PC-9 (cell line): Measurements from ENCODE around the gene SACM1L. TPM values are rescaled to one million over a fixed set of nuclear protein-coding genes. Genes with fewer than 3 reads are reported as not detected.

Experiments used
- BruUV-seq: library from RNA; stranded (reverse); fragments of 400-500 nt; replicated peaks from 2 replicates; lab custom pipeline; 2021; lab: Mats Ljungman, UMichigan
- CTCF ChIA-PET: fragments of 300-600 bp; sonication (Branson Sonifier 250); formaldehyde crosslinking; loops from one replicate; lab custom pipeline; 2022; ENCODE audit warnings: antibody characterized with exemption; lab: Charles Lee
- POLR2A ChIA-PET: fragments of 300-600 bp; sonication (Branson Sonifier 250); formaldehyde crosslinking; loops from one replicate; lab custom pipeline; 2022; ENCODE audit warnings: antibody characterized with exemption; ENCODE audit not compliant: unreplicated experiment; lab: Charles Lee
- DNase-seq, 2 experiments: peaks; one replicate each; pipeline versions ENCODE4 v3.0.0 to v3.0.0-alpha.2; 2015 to 2022; ENCODE audit warnings: mixed read lengths in 1 of 2
- H2AFZ ChIP-seq: fragments of 200-600 bp; sonication (generic); 2 replicates; pipeline ENCODE4 v1.8.1; 2017; ENCODE audit warnings: antibody characterized with exemption
- H3F3A ChIP-seq: fragments of 200-600 bp; sonication (generic); 2 replicates; pipeline ENCODE4 v1.8.1; 2017; ENCODE audit warnings: antibody characterized with exemption, mild to moderate bottlenecking, low read depth; ENCODE audit not compliant: insufficient read depth
- H3K27ac ChIP-seq: fragments of 200-600 bp; sonication (generic); 2 replicates; pipeline ENCODE4 v1.6.1; 2016; ENCODE audit warnings: mixed run types
- H3K27me3 ChIP-seq: fragments of 200-600 bp; sonication (generic); 2 replicates; pipeline ENCODE4 v1.6.1; 2016; ENCODE audit warnings: low read depth, mixed run types; ENCODE audit not compliant: insufficient read depth
- H3K36me3 ChIP-seq: fragments of 200-600 bp; sonication (generic); 2 replicates; pipeline ENCODE4 v1.6.1; 2016; ENCODE audit warnings: low read depth, mixed run types
- H3K4me1 ChIP-seq: fragments of 200-600 bp; sonication (generic); replicated peaks from 2 replicates; pipeline ENCODE4 v1.6.1; 2016; ENCODE audit warnings: mixed run types; ENCODE audit not compliant: insufficient read depth
- H3K4me2 ChIP-seq: fragments of 200-600 bp; sonication (generic); 2 replicates; pipeline ENCODE4 v1.6.1; 2017; ENCODE audit warnings: mixed run types
- H3K4me3 ChIP-seq: fragments of 200-600 bp; sonication (generic); 2 replicates; pipeline ENCODE4 v1.6.1; 2016; ENCODE audit warnings: mixed run types
- H3K79me2 ChIP-seq: fragments of 200-600 bp; sonication (generic); 2 replicates; pipeline ENCODE4 v1.6.1; 2017; ENCODE audit warnings: low read depth, mixed run types
- H3K9me2 ChIP-seq: fragments of 200-600 bp; sonication (generic); 2 replicates; pipeline ENCODE4 v1.8.1; 2017; ENCODE audit warnings: mild to moderate bottlenecking; ENCODE audit not compliant: insufficient read depth
- H3K9me3 ChIP-seq: fragments of 200-600 bp; sonication (generic); 2 replicates; pipeline ENCODE4 v1.8.1; 2016; ENCODE audit warnings: low read depth; ENCODE audit not compliant: insufficient read depth
- H4K20me1 ChIP-seq: fragments of 200-600 bp; sonication (generic); 2 replicates; pipeline ENCODE4 v1.8.1; 2017; ENCODE audit not compliant: insufficient read depth
- EZH2 ChIP-seq: fragments of 200-600 bp; sonication (generic); IDR thresholded peaks from 2 replicates; pipeline ENCODE4 v1.8.0; 2017; ENCODE audit warnings: antibody characterized with exemption, low read depth
- intact Hi-C: fragments of 100-400 bp; cut with micrococcal nuclease; formaldehyde crosslinking; loops from one replicate; pipeline ENCODE4 v1.10.0; 2022; ENCODE audit not compliant: unreplicated experiment
- total RNA-seq: library from RNA; stranded (reverse); gene quantifications from 2 replicates; pipeline ENCODE4 v1.2.3, GENCODE V29; 2021
- TF ChIP-seq, protein P1 (sequence below): fragments of 200-600 bp; sonication (generic); conservative IDR thresholded peaks from 2 replicates; pipeline ENCODE4 v1.6.1; 2017; ENCODE audit warnings: mixed run types, antibody characterized with exemption, mild to moderate bottlenecking, moderate library complexity

SACM1L gene
- total RNA-seq, 1 experiment from 2014 or later: 33.9 TPM

DNA sequence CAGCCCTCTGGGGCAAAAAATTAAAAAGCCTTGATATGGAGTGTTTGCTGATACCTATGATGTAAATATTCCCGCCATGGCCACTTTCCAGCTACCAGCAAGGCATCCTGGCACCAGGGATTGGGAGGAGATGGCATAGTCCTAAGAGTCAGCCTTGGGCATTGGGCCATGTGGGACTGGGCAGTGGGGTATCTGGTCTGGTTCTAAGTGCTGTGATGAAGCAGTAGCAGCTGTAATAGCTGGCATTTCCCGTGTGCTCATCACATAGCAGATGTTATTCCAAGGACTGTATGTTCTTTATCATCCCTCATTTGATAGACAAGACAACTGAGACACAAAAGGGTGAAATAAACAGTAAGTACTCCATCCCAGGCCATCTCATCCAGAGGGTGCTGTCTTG is 6.9 kb upstream of the SACM1L start:
- CTCF ChIA-PET: no interaction called here
- H3K27me3 ChIP-seq: no peaks in the 10 kb centered on the region
- no peak overlapping the region for H3K4me3 ChIP-seq
- H3K9me2 ChIP-seq: no peaks in the 10 kb centered on the region
- no peak overlapping the region for H3K4me2 ChIP-seq
- H2AFZ ChIP-seq: no peak overlapping the region
- BruUV-seq: no TSS peak
- intact Hi-C loops: loop anchor here (10.0 kb wide), 1 partner anchor 648 kb away; no protein-coding TSS in a partner anchor
- DNase-seq: no peak
- 0 out of 2 replicates have a peak, but pooled peaks cover 6% of the 10 kb centered on the region for H3K36me3 ChIP-seq
- peaks cover 8% of the 10 kb centered on the region; the same call in 1 of the 2 replicates for H3F3A ChIP-seq
- H3K27ac ChIP-seq: no peak overlapping the region
- no peaks in the 10 kb centered on the region for H3K9me3 ChIP-seq
- POLR2A ChIA-PET: no interaction called here
- no peak for TF ChIP-seq EZH2
- TF ChIP-seq, protein P1, sequence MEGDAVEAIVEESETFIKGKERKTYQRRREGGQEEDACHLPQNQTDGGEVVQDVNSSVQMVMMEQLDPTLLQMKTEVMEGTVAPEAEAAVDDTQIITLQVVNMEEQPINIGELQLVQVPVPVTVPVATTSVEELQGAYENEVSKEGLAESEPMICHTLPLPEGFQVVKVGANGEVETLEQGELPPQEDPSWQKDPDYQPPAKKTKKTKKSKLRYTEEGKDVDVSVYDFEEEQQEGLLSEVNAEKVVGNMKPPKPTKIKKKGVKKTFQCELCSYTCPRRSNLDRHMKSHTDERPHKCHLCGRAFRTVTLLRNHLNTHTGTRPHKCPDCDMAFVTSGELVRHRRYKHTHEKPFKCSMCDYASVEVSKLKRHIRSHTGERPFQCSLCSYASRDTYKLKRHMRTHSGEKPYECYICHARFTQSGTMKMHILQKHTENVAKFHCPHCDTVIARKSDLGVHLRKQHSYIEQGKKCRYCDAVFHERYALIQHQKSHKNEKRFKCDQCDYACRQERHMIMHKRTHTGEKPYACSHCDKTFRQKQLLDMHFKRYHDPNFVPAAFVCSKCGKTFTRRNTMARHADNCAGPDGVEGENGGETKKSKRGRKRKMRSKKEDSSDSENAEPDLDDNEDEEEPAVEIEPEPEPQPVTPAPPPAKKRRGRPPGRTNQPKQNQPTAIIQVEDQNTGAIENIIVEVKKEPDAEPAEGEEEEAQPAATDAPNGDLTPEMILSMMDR: no peak
- H3K79me2 ChIP-seq: no peaks in the 10 kb centered on the region
- H4K20me1 ChIP-seq: no peaks in the 10 kb centered on the region
- H3K4me1 ChIP-seq: peaks cover 7% of the 10 kb centered on the region

- no peak for DNase-seq
- H3K27me3 ChIP-seq: no peaks in the 10 kb centered on the region
- peaks cover 4% of the 10 kb centered on the region; the same call in 1 of the 2 replicates for H3F3A ChIP-seq
- CTCF ChIA-PET: no interaction called here
- POLR2A ChIA-PET: no interaction called here
- H3K4me1 ChIP-seq: peaks cover 2% of the 10 kb centered on the region
- H2AFZ ChIP-seq: no peak overlapping the region
- H3K9me2 ChIP-seq: no peaks in the 10 kb centered on the region
- H3K9me3 ChIP-seq: no peaks in the 10 kb centered on the region
- H3K4me3 ChIP-seq: no peak overlapping the region
- no peaks in the 10 kb centered on the region for H3K79me2 ChIP-seq
- no peak for TF ChIP-seq EZH2
- TF ChIP-seq, protein P1: no peak
- H4K20me1 ChIP-seq: no peaks in the 10 kb centered on the region
- H3K27ac ChIP-seq: no peak overlapping the region
- H3K4me2 ChIP-seq: no peak overlapping the region
- intact Hi-C loops: loop anchor here (10.0 kb wide), 1 partner anchor 648 kb away; no protein-coding TSS in a partner anchor
- no TSS peak for BruUV-seq
- 0 out of 2 replicates have a peak, but pooled peaks cover 6% of the 10 kb centered on the region for H3K36me3 ChIP-seq
Observed at GRCh38 chr3:45682786-45683185, 6.4 kb upstream of the SACM1L start.

- ChIA-PET CTCF (no interaction called here), POLR2A (no interaction called here)
- Histone ChIP-seq H3K4me1 (no peaks in the 10 kb centered on the region), H3K27ac (no peak overlapping the region), H3K27me3 (no peaks in the 10 kb centered on the region), H3K79me2 (no peaks in the 10 kb centered on the region), H4K20me1 (no peaks in the 10 kb centered on the region), H3F3A (peaks cover 8% of the 10 kb centered on the region; the same call in 1 of the 2 replicates), H3K9me3 (no peaks in the 10 kb centered on the region), H3K36me3 (0 out of 2 replicates have a peak, but pooled peaks cover 4% of the 10 kb centered on the region), H2AFZ (no peak overlapping the region), H3K4me3 (no peak overlapping the region), H3K4me2 (no peak overlapping the region), H3K9me2 (no peaks in the 10 kb centered on the region)
- no peak for DNase-seq
- BruUV-seq: no TSS peak
- intact Hi-C loops: loop anchor here (10.0 kb wide), 1 partner anchor 649 kb away; no protein-coding TSS in a partner anchor
- TF ChIP-seq, protein P1: no peak
- TF ChIP-seq EZH2: no peak
Observed at GRCh38 chr3:45683417-45684326, 5.5 kb upstream of the SACM1L start.
